H1 (cell line): ENCODE data around the gene SEMA5B. TPM values are rescaled to one million over a fixed set of nuclear protein-coding genes. Genes with fewer than 3 reads are reported as not detected.

Experiments used
- polyA plus RNA-seq, 7 experiments: library from polyadenylated mRNA; depleted of rRNA in 3 of 7; stranded (reverse) in 5 of 7; unstranded in 2 of 7; fragments of >200 nt in 5 of 7; fragments of 200-250 nt in 2 of 7; gene quantifications; 1 replicate in 5 of 7; 2 replicates in 1 of 7; 4 replicates in 1 of 7; pipeline versions ENCODE4 v1.2.1 to v1.2.3, GENCODE V29; 2011 to 2013; ENCODE audit warnings: missing spikeins in 2 of 7, mixed read lengths in 2 of 7
- total RNA-seq: library from RNA; stranded (reverse); fragmentation: NEBNext Ultra II Directional; extraction: Animal tissue kit (Norgen Biotek cat#: 25700); gene quantifications from 2 replicates; pipeline ENCODE4 v1.2.1, GENCODE V29; 2021
- TF ChIP-seq, protein P1 (sequence below): IDR thresholded peaks from 2 replicates; pipeline ENCODE4 v1.6.1; 2012; ENCODE audit warnings: inconsistent platforms

Gene SEMA5B
- total and polyA plus RNA-seq, 2 of the 8 experiments (the other 6 are each of a cell fraction or from before 2014, with no cell fraction given), result 13.1 to 22.4 TPM

GRCh38 chr3:123002749-123003497 lies 24.6 kb downstream of the SEMA5B start (continued):
- TF ChIP-seq, protein P1, sequence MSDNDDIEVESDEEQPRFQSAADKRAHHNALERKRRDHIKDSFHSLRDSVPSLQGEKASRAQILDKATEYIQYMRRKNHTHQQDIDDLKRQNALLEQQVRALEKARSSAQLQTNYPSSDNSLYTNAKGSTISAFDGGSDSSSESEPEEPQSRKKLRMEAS, result no peak
